Tibial nerve (tissue), 4 donors: ENCODE results near the gene YEATS4. TPM values are rescaled to one million over a fixed set of nuclear protein-coding genes. Genes with fewer than 3 reads are reported as not detected.
A peak's percentile ranks its signal among the peaks of the same experiment; 100 is the strongest.

Source experiments
- DNase-seq, 2 donors: peaks; one replicate each; pipeline ENCODE4 v3.0.0-alpha.2; 2019; ENCODE audit warnings: low spot score in 2 of 2
- H3K27ac ChIP-seq, 4 donors: fragments of 200-600 bp; sonication (generic) in 3 of 4; one replicate each; pipeline ENCODE4 v1.5.1; 2017 to 2019; ENCODE audit warnings: mild to moderate bottlenecking in 1 of 4
- H3K27me3 ChIP-seq, 2 donors: fragments of 200-600 bp; sonication (generic) in 1 of 2; one replicate each; pipeline versions ENCODE4 v1.5.1 to v1.6.0; 2017 to 2019
- H3K36me3 ChIP-seq, 3 donors: fragments of 200-600 bp; sonication (generic); one replicate each; pipeline ENCODE4 v1.5.1; 2018 to 2019
- H3K4me1 ChIP-seq, 4 donors: fragments of 200-600 bp; sonication (generic) in 3 of 4; one replicate each; pipeline ENCODE4 v1.5.1; 2017 to 2019
- H3K4me3 ChIP-seq, 4 donors: fragments of 200-600 bp; sonication (generic) in 3 of 4; one replicate each; pipeline ENCODE4 v1.5.1; 2017 to 2019; ENCODE audit warnings: mild to moderate bottlenecking in 1 of 4, moderate library complexity in 1 of 4
- H3K9me3 ChIP-seq, 4 donors: fragments of 200-600 bp; sonication (generic) in 3 of 4; one replicate each; pipeline ENCODE4 v1.5.1; 2017 to 2019
- CTCF ChIP-seq, 5 experiments: fragments of 200-600 bp in 3 of 5; fragments of 450-650 bp in 2 of 5; sonication (generic) in 3 of 5; IDR thresholded peaks; one replicate each; pipeline ENCODE4 v1.5.1; 2016 to 2019; ENCODE audit warnings: antibody characterized with exemption in 5 of 5, mild to moderate bottlenecking in 3 of 5, moderate library complexity in 2 of 5
- EP300 ChIP-seq, 2 donors: sonication (generic); formaldehyde crosslinking; IDR thresholded peaks; one replicate each; pipeline ENCODE4 v1.6.1; 2017; ENCODE audit warnings: antibody characterized with exemption in 2 of 2, mild to moderate bottlenecking in 1 of 2
- POLR2A ChIP-seq, 2 donors: fragments of 450-650 bp; IDR thresholded peaks; one replicate each; pipeline ENCODE4 v1.6.1; 2017; ENCODE audit warnings: antibody characterized with exemption in 2 of 2, mild to moderate bottlenecking in 2 of 2, moderate library complexity in 2 of 2
- WGBS, 2 donors: methylation state at CpG; one replicate each; pipeline ENCODE4 v1.1.5; 2018; 5-methylcytosine and 5-hydroxymethylcytosine counted together
- total RNA-seq, 4 donors: library from RNA; depleted of rRNA; stranded (reverse); fragments of >200 nt; gene quantifications; one replicate each; pipeline ENCODE4 v1.1.0, GENCODE V29; 2016

YEATS4 gene
- total RNA-seq, 4 donors from 2014 or later, result 18.6 to 66.1 (median 55.0) TPM

GRCh38 chr12:69324797-69325466, 34.6 kb upstream of the YEATS4 start:
- H3K4me3 ChIP-seq, result no peak overlapping the region

GRCh38 chr12:69328426-69328825, 31.1 kb upstream of the YEATS4 start:
- Histone ChIP-seq H3K36me3 (no peaks in the 10 kb centered on the region), H3K4me1 (peaks cover 0 to 20% (median 0%) of the 10 kb centered on the region in 4 donors), H3K27ac (no peak overlapping the region), H3K27me3 (no peaks in the 10 kb centered on the region), H3K9me3 (no peaks in the 10 kb centered on the region), H3K4me3 (no peak overlapping the region)
- 72 to 76% methylated on average over 3 of the region's 3 CpGs for WGBS, 2 donors
- TF ChIP-seq POLR2A (IDR thresholded peaks at IDR 0.05), result no peak
- TF ChIP-seq CTCF (IDR thresholded peaks at IDR 0.05), result no peak
- TF ChIP-seq EP300 (IDR thresholded peaks at IDR 0.05), result no peak
- DNase-seq, result no peak

More at GRCh38 chr12:69324797-69325466, 34.6 kb upstream of the YEATS4 start:
- no peak for TF ChIP-seq POLR2A (IDR thresholded peaks at IDR 0.05)
- Histone ChIP-seq H3K9me3 (no peaks in the 10 kb centered on the region), H3K27me3 (no peaks in the 10 kb centered on the region), H3K27ac (no peak overlapping the region), H3K36me3 (no peaks in the 10 kb centered on the region), H3K4me1 (peaks cover 0 to 2% (median 0%) of the 10 kb centered on the region in 4 donors)
- DNase-seq, result no peak
- WGBS, 2 donors, result 78 to 85% methylated on average over 2 of the region's 2 CpGs

- no peak for TF ChIP-seq POLR2A (IDR thresholded peaks at IDR 0.05)
- no peak for TF ChIP-seq CTCF (IDR thresholded peaks at IDR 0.05)
- TF ChIP-seq EP300 (IDR thresholded peaks at IDR 0.05), result no peak
- DNase-seq, result no peak
- peak overlapping the region in 1 of 4 donors; percentile 69 for H3K27ac ChIP-seq
- H3K4me1 ChIP-seq, result peaks cover 0 to 20% (median 0%) of the 10 kb centered on the region in 4 donors
- H3K27me3 ChIP-seq, result no peaks in the 10 kb centered on the region
- no peaks in the 10 kb centered on the region for H3K9me3 ChIP-seq
- peak overlapping the region in 2 of 4 donors; percentile 41 to 47 for H3K4me3 ChIP-seq
- H3K36me3 ChIP-seq, result no peaks in the 10 kb centered on the region
- WGBS, 2 donors, result 59 to 65% methylated on average over 8 of the region's 8 CpGs
Observed at GRCh38 chr12:69329669-69330428, 29.7 kb upstream of the YEATS4 start.

GRCh38 chr12:69330475-69331473, 28.8 kb upstream of the YEATS4 start:
- Histone ChIP-seq H3K27me3 (no peaks in the 10 kb centered on the region), H3K27ac (peak overlapping the region in 2 of 4 donors; percentile 15 to 69), H3K4me3 (peak overlapping the region; percentile 25 to 47 (median 40)), H3K9me3 (no peaks in the 10 kb centered on the region), H3K4me1 (peaks cover 0 to 20% (median 0%) of the 10 kb centered on the region in 4 donors), H3K36me3 (no peaks in the 10 kb centered on the region)
- TF ChIP-seq EP300 (IDR thresholded peaks at IDR 0.05), result no peak
- TF ChIP-seq POLR2A (IDR thresholded peaks at IDR 0.05), result no peak
- no peak for TF ChIP-seq CTCF (IDR thresholded peaks at IDR 0.05)
- 8 to 11% methylated on average over 18 of the region's 18 CpGs for WGBS, 2 donors
- peak in 1 of 2 donors; percentile 16 for DNase-seq

GRCh38 chr12:69331519-69331908, 28.0 kb upstream of the YEATS4 start:
- Histone ChIP-seq H3K4me3 (peak overlapping the region; percentile 25 to 47 (median 40)), H3K36me3 (no peaks in the 10 kb centered on the region), H3K4me1 (peaks cover 0 to 20% (median 0%) of the 10 kb centered on the region in 4 donors), H3K27ac (peak overlapping the region in 1 of 4 donors; percentile 69), H3K9me3 (no peaks in the 10 kb centered on the region), H3K27me3 (no peaks in the 10 kb centered on the region)
- WGBS, 2 donors, result 9 to 22% methylated on average over 7 of the region's 7 CpGs
- TF ChIP-seq POLR2A (IDR thresholded peaks at IDR 0.05) (no peak), CTCF (IDR thresholded peaks at IDR 0.05) (no peak), EP300 (IDR thresholded peaks at IDR 0.05) (no peak)
- no peak for DNase-seq
